Astrocyte (in vitro differentiated cells and primary cell): ENCODE results near the gene MTERF4. TPM values are rescaled to one million over a fixed set of nuclear protein-coding genes. Genes with fewer than 3 reads are reported as not detected.

Experiments used
- DNase-seq: peaks from one replicate; pipeline ENCODE4 v3.0.0-alpha.2; 2010; ENCODE audit warnings: low read depth
- FAIRE-seq: peaks from 2 replicates; lab custom pipeline; 2011; peaks lifted over from hg19 to GRCh38; lab: Jason Lieb, UNC
- H2AFZ ChIP-seq: 2 replicates; pipeline ENCODE4 v1.6.0; 2012; ENCODE audit warnings: low read depth, low read length, inconsistent platforms
- H3K27ac ChIP-seq: 2 replicates; pipeline ENCODE4 v1.5.1; 2011; ENCODE audit warnings: low read depth, low read length, inconsistent platforms
- H3K27me3 ChIP-seq: 2 replicates; pipeline ENCODE4 v1.6.0; 2011; ENCODE audit warnings: low read length, inconsistent platforms; ENCODE audit not compliant: insufficient read depth
- H3K36me3 ChIP-seq: 2 replicates; pipeline ENCODE4 v1.5.1; 2011; ENCODE audit warnings: low read length, inconsistent platforms; ENCODE audit not compliant: insufficient read depth
- H3K4me1 ChIP-seq: 2 replicates; pipeline ENCODE4 v1.5.1; 2011; ENCODE audit warnings: low read length, inconsistent platforms; ENCODE audit not compliant: insufficient read depth
- H3K4me2 ChIP-seq: 2 replicates; pipeline ENCODE4 v1.6.0; 2012; ENCODE audit warnings: low read length, inconsistent platforms
- H3K4me3 ChIP-seq: 2 replicates; pipeline ENCODE4 v1.5.1; 2011; ENCODE audit warnings: low read depth, mild to moderate bottlenecking, low read length, inconsistent platforms; ENCODE audit not compliant: insufficient read depth
- H3K79me2 ChIP-seq: 2 replicates; pipeline ENCODE4 v1.6.0; 2012; ENCODE audit warnings: mild to moderate bottlenecking, low read length, inconsistent platforms; ENCODE audit not compliant: insufficient read depth
- H3K9ac ChIP-seq: 2 replicates; pipeline ENCODE4 v1.6.0; 2012; ENCODE audit warnings: mild to moderate bottlenecking, low read length, inconsistent platforms
- H3K9me3 ChIP-seq: 2 replicates; pipeline ENCODE4 v1.5.1; 2012; ENCODE audit warnings: low read depth, mild to moderate bottlenecking, low read length, inconsistent platforms; ENCODE audit not compliant: insufficient read depth
- H4K20me1 ChIP-seq: 2 replicates; pipeline ENCODE4 v1.6.0; 2012; ENCODE audit warnings: low read length, inconsistent platforms; ENCODE audit not compliant: insufficient read depth
- H3K27ac Mint-ChIP-seq: one replicate; pipeline ENCODE4 v1.8.0; 2021; ENCODE audit warnings: mild to moderate bottlenecking, mixed read lengths; ENCODE audit not compliant: unreplicated experiment
- H3K27me3 Mint-ChIP-seq: one replicate; pipeline ENCODE4 v1.8.0; 2021; ENCODE audit warnings: low read depth, mixed read lengths; ENCODE audit not compliant: unreplicated experiment
- H3K36me3 Mint-ChIP-seq: one replicate; pipeline ENCODE4 v1.8.0; 2021; ENCODE audit warnings: low read depth, mixed read lengths; ENCODE audit not compliant: unreplicated experiment
- H3K4me1 Mint-ChIP-seq: one replicate; pipeline ENCODE4 v1.8.0; 2021; ENCODE audit warnings: low read depth, mixed read lengths; ENCODE audit not compliant: unreplicated experiment
- H3K4me3 Mint-ChIP-seq: one replicate; pipeline ENCODE4 v1.8.0; 2021; ENCODE audit warnings: mild to moderate bottlenecking, moderate library complexity, mixed read lengths; ENCODE audit not compliant: unreplicated experiment
- H3K9me3 Mint-ChIP-seq: one replicate; pipeline ENCODE4 v1.8.0; 2021; ENCODE audit warnings: mild to moderate bottlenecking, mixed read lengths; ENCODE audit not compliant: unreplicated experiment
- CTCF ChIP-seq: IDR thresholded peaks from 2 replicates; pipeline ENCODE4 v1.5.1; 2011; ENCODE audit warnings: low read depth, mild to moderate bottlenecking, inconsistent platforms, low read length, moderate library complexity; ENCODE audit not compliant: insufficient read depth
- EZH2 ChIP-seq: IDR thresholded peaks from 2 replicates; pipeline ENCODE4 v1.6.1; 2012; ENCODE audit warnings: mild to moderate bottlenecking, low read length, inconsistent platforms; ENCODE audit not compliant: insufficient read depth
- total RNA-seq: library from RNA; stranded (reverse); gene quantifications from 2 replicates; pipeline ENCODE4 v1.2.1, GENCODE V29; 2021

Gene MTERF4
- total RNA-seq, 1 donor from 2014 or later, result 26.3 TPM

GRCh38 chr2:241068136-241068941 lies 33.7 kb downstream of the MTERF4 start:
- H3K27ac Mint-ChIP-seq, result no peak overlapping the region
- no peaks in the 10 kb centered on the region for H3K36me3 Mint-ChIP-seq
- no peaks in the 10 kb centered on the region for H3K9me3 ChIP-seq
- FAIRE-seq, result no peak
- H2AFZ ChIP-seq, result no peak overlapping the region
- H3K9ac ChIP-seq, result no peak overlapping the region
- H3K4me3 ChIP-seq, result no peak overlapping the region
- no peaks in the 10 kb centered on the region for H3K4me1 ChIP-seq
- no peaks in the 10 kb centered on the region for H3K36me3 ChIP-seq
- H3K4me2 ChIP-seq, result no peak overlapping the region
- no peak overlapping the region for H3K4me3 Mint-ChIP-seq
- H3K27me3 Mint-ChIP-seq, result peaks cover 46% of the 10 kb centered on the region
- H3K9me3 Mint-ChIP-seq, result no peaks in the 10 kb centered on the region
- no peaks in the 10 kb centered on the region for H4K20me1 ChIP-seq
- TF ChIP-seq CTCF (no peak), EZH2 (no peak)
- H3K27ac ChIP-seq, result no peak overlapping the region
- H3K4me1 Mint-ChIP-seq, result no peaks in the 10 kb centered on the region
- no peaks in the 10 kb centered on the region for H3K79me2 ChIP-seq
- no peaks in the 10 kb centered on the region for H3K27me3 ChIP-seq
- no peak for DNase-seq

GRCh38 chr2:241067501-241068135 lies 34.5 kb downstream of the MTERF4 start:
- H3K9ac ChIP-seq, result no peak overlapping the region
- no peaks in the 10 kb centered on the region for H3K36me3 ChIP-seq
- Mint-ChIP-seq H3K27me3 (peaks cover 48% of the 10 kb centered on the region), H3K9me3 (no peaks in the 10 kb centered on the region), H3K36me3 (no peaks in the 10 kb centered on the region), H3K4me3 (no peak overlapping the region), H3K4me1 (no peaks in the 10 kb centered on the region), H3K27ac (no peak overlapping the region)
- H3K27ac ChIP-seq, result no peak overlapping the region
- no peaks in the 10 kb centered on the region for H4K20me1 ChIP-seq
- no peak overlapping the region for H3K4me3 ChIP-seq
- H3K79me2 ChIP-seq, result no peaks in the 10 kb centered on the region
- DNase-seq (no peak), FAIRE-seq (no peak)
- no peaks in the 10 kb centered on the region for H3K27me3 ChIP-seq
- TF ChIP-seq EZH2 (no peak), CTCF (no peak)
- H3K9me3 ChIP-seq, result no peaks in the 10 kb centered on the region
- H3K4me1 ChIP-seq, result no peaks in the 10 kb centered on the region
- H3K4me2 ChIP-seq, result no peak overlapping the region
- H2AFZ ChIP-seq, result no peak overlapping the region

GRCh38 chr2:241066893-241067341 lies 35.2 kb downstream of the MTERF4 start:
- Mint-ChIP-seq H3K4me1 (no peaks in the 10 kb centered on the region), H3K27ac (no peak overlapping the region), H3K27me3 (peaks cover 46% of the 10 kb centered on the region), H3K36me3 (no peaks in the 10 kb centered on the region), H3K9me3 (no peaks in the 10 kb centered on the region), H3K4me3 (no peak overlapping the region)
- peaks cover 2% of the 10 kb centered on the region for H3K27me3 ChIP-seq
- no peaks in the 10 kb centered on the region for H3K79me2 ChIP-seq
- H3K4me1 ChIP-seq, result no peaks in the 10 kb centered on the region
- no peak overlapping the region for H3K4me2 ChIP-seq
- H3K4me3 ChIP-seq, result no peak overlapping the region
- H4K20me1 ChIP-seq, result no peaks in the 10 kb centered on the region
- FAIRE-seq, result no peak
- no peak overlapping the region for H2AFZ ChIP-seq
- H3K9me3 ChIP-seq, result no peaks in the 10 kb centered on the region
- H3K27ac ChIP-seq, result no peak overlapping the region
- no peak overlapping the region for H3K9ac ChIP-seq
- no peaks in the 10 kb centered on the region for H3K36me3 ChIP-seq
- DNase-seq, result no peak
- TF ChIP-seq CTCF (no peak), EZH2 (no peak)
